K562 (cell line): ENCODE results near the gene PDCL3. TPM values are rescaled to one million over a fixed set of nuclear protein-coding genes. Genes with fewer than 3 reads are reported as not detected.

Experiments
- ATAC-seq: fragments of 200-7000 bp; cut with Tn5 transposase; 3 replicates; pipeline ENCODE4 v1.9.1; 2020; ENCODE audit warnings: moderate library complexity
- BruUV-seq: library from RNA; stranded (reverse); fragments of 400-500 nt; replicated peaks from 2 replicates; lab custom pipeline; 2021; lab: Mats Ljungman, UMichigan
- CTCF ChIA-PET: fragments of 300-600 bp; formaldehyde crosslinking; extraction: SDS; loops from one replicate; lab custom pipeline; 2021; ENCODE audit warnings: low intra/inter-chr PET ratio; lab: Yijun Ruan, JAX
- POLR2A ChIA-PET: fragments of 300-600, 350-650 bp; sonication (Branson Sonifier 250); formaldehyde crosslinking; extraction: SDS; loops from one replicate; lab custom pipeline; 2021; ENCODE audit warnings: antibody characterized with exemption, inconsistent platforms; lab: Yijun Ruan, JAX
- DNase-seq, 4 experiments: peaks; one replicate each; pipeline versions ENCODE4 v3.0.0 to v3.0.0-alpha.2; 2011 to 2018; ENCODE audit warnings: low spot score in 3 of 4, mixed read lengths in 3 of 4; ENCODE audit errors: extremely low read depth in 1 of 4
- FAIRE-seq: peaks from 2 replicates; lab custom pipeline; 2011; peaks lifted over from hg19 to GRCh38; lab: Jason Lieb, UNC
- H2AFZ ChIP-seq: 2 replicates; pipeline ENCODE4 v1.6.0; 2011; ENCODE audit warnings: low read depth, low read length, control low read depth, inconsistent platforms
- H3K27ac ChIP-seq: fragments of 200-600 bp; 3 replicates; pipeline ENCODE4 v1.8.0; 2011; ENCODE audit warnings: low read depth, mild to moderate bottlenecking, control low read depth, inconsistent platforms, low read length, moderate library complexity, mixed read lengths; ENCODE audit errors: extremely low read depth
- H3K27me3 ChIP-seq, 2 experiments: fragments of 300-600 bp in 1 of 2; 2 replicates in 1 of 2; 3 replicates in 1 of 2; pipeline versions ENCODE4 v1.6.0 to v1.8.0; 2011; ENCODE audit warnings: inconsistent platforms in 2 of 2, low read length in 2 of 2, mild to moderate bottlenecking in 1 of 2, mixed read lengths in 1 of 2, moderate library complexity in 1 of 2; ENCODE audit not compliant: control insufficient read depth in 2 of 2, insufficient read depth in 2 of 2
- H3K36me3 ChIP-seq: fragments of 300-600 bp; 3 replicates; pipeline ENCODE4 v1.8.0; 2011; ENCODE audit warnings: mild to moderate bottlenecking, low read length, inconsistent platforms; ENCODE audit not compliant: control insufficient read depth, insufficient read depth
- H3K4me1 ChIP-seq, 2 experiments: fragments of 200-600 bp in 1 of 2; replicated peaks in 1 of 2; 2 replicates in 1 of 2; 3 replicates in 1 of 2; pipeline versions ENCODE4 v1.5.1 to v1.8.0; 2011; ENCODE audit warnings: inconsistent platforms in 2 of 2, low read length in 2 of 2, mild to moderate bottlenecking in 1 of 2, mixed read lengths in 1 of 2, moderate library complexity in 1 of 2; ENCODE audit not compliant: control insufficient read depth in 2 of 2, insufficient read depth in 2 of 2
- H3K4me2 ChIP-seq: 2 replicates; pipeline ENCODE4 v1.6.1; 2011; ENCODE audit warnings: low read length, control low read depth, inconsistent platforms, mixed read lengths; ENCODE audit not compliant: insufficient read depth
- H3K4me3 ChIP-seq: fragments of 200-600 bp; sonication (generic), shearing (Covaris generic); 2 replicates; pipeline ENCODE4 v1.5.1; 2016; ENCODE audit warnings: control low read depth, inconsistent platforms
- H3K79me2 ChIP-seq: fragments of 200-600 bp; 3 replicates; pipeline ENCODE4 v1.8.0; 2011; ENCODE audit warnings: low read length, inconsistent platforms; ENCODE audit not compliant: control insufficient read depth, insufficient read depth
- H3K9ac ChIP-seq, 2 experiments: 2 replicates each; pipeline versions ENCODE4 v1.6.0 to v1.6.1; 2011; ENCODE audit warnings: low read depth in 2 of 2, low read length in 2 of 2, control low read depth in 1 of 2, inconsistent platforms in 1 of 2, mild to moderate bottlenecking in 1 of 2, mixed read lengths in 1 of 2; ENCODE audit not compliant: insufficient read depth in 1 of 2
- H3K9me1 ChIP-seq: one replicate; pipeline ENCODE4 v1.6.0; 2011; ENCODE audit warnings: inconsistent platforms, mild to moderate bottlenecking, low read length, moderate library complexity; ENCODE audit not compliant: control insufficient read depth, insufficient read depth
- H3K9me3 ChIP-seq: replicated peaks from 2 replicates; pipeline ENCODE4 v1.5.1; 2011; ENCODE audit warnings: low read depth, low read length, inconsistent platforms; ENCODE audit not compliant: control insufficient read depth, insufficient read depth
- H4K20me1 ChIP-seq: replicated peaks from 2 replicates; pipeline ENCODE4 v1.6.1; 2011; ENCODE audit warnings: low read length, inconsistent platforms, mixed read lengths; ENCODE audit not compliant: control insufficient read depth, insufficient read depth
- ARID1B ChIP-seq: fragments of 450-650 bp; IDR thresholded peaks from 2 replicates; pipeline ENCODE4 v1.6.1; 2016; ENCODE audit warnings: antibody characterized with exemption, mild to moderate bottlenecking, inconsistent platforms
- BRCA1 ChIP-seq, 2 experiments: fragments of 450-650 bp in 1 of 2; sonication (generic) in 1 of 2; formaldehyde crosslinking in 1 of 2; IDR thresholded peaks; 2 replicates each; pipeline versions ENCODE4 v1.5.0 to v1.6.1; 2017 to 2020; ENCODE audit warnings: mild to moderate bottlenecking in 1 of 2, missing genetic modification reagents in 1 of 2
- CEBPB ChIP-seq: fragments of 450-650 bp; IDR thresholded peaks from 2 replicates; pipeline ENCODE4 v1.6.1; 2016; ENCODE audit warnings: missing genetic modification characterization, missing compliant biosample characterization
- DIDO1 ChIP-seq: fragments of 450-650 bp; IDR thresholded peaks from 2 replicates; pipeline ENCODE4 v1.6.1; 2016; ENCODE audit warnings: low read depth, missing biosample characterization, missing genetic modification characterization
- DPF2 ChIP-seq: fragments of 450-650 bp; IDR thresholded peaks from 2 replicates; pipeline ENCODE4 v1.6.1; 2016
- EP300 ChIP-seq: IDR thresholded peaks from 2 replicates; pipeline ENCODE4 v1.6.1; 2012; ENCODE audit warnings: low read length, improper control_type of control experiment
- EP400 ChIP-seq: fragments of 450-650 bp; IDR thresholded peaks from 2 replicates; pipeline ENCODE4 v1.6.1; 2017; ENCODE audit warnings: antibody characterized with exemption, mild to moderate bottlenecking, moderate library complexity
- LEF1 ChIP-seq: fragments of 450-650 bp; IDR thresholded peaks from 2 replicates; pipeline ENCODE4 v1.6.1; 2016; ENCODE audit warnings: mild to moderate bottlenecking
- SMARCA4 ChIP-seq: fragments of 450-650 bp; IDR thresholded peaks from 2 replicates; pipeline ENCODE4 v1.6.1; 2016
- SOX6 ChIP-seq: fragments of 450-650 bp; IDR thresholded peaks from 2 replicates; pipeline ENCODE4 v1.6.1; 2014; ENCODE audit warnings: mild to moderate bottlenecking
- SREBF1 ChIP-seq: fragments of 150-350 bp; IDR thresholded peaks from 2 replicates; pipeline ENCODE4 v1.6.1; 2014; ENCODE audit warnings: antibody characterized with exemption, low read depth, low read length, borderline replicate concordance
- TAL1 ChIP-seq: fragments of 450-650 bp; IDR thresholded peaks from 2 replicates; pipeline ENCODE4 v1.6.1; 2016; ENCODE audit warnings: mild to moderate bottlenecking
- TOE1 ChIP-seq, 2 experiments: fragments of 450-650 bp in 1 of 2; sonication (generic) in 1 of 2; formaldehyde crosslinking in 1 of 2; IDR thresholded peaks; 2 replicates each; pipeline versions ENCODE4 v1.7.1 to v1.8.0; 2016 to 2022; ENCODE audit warnings: borderline replicate concordance in 2 of 2, mild to moderate bottlenecking in 2 of 2, antibody characterized with exemption in 1 of 2, inconsistent platforms in 1 of 2, low read depth in 1 of 2, missing genetic modification reagents in 1 of 2, moderate library complexity in 1 of 2
- TRIM24 ChIP-seq, 2 experiments: fragments of 450-650 bp; IDR thresholded peaks; 2 replicates each; pipeline ENCODE4 v1.6.1; 2016
- ZNF12 ChIP-seq: sonication (generic); formaldehyde crosslinking; IDR thresholded peaks from 2 replicates; pipeline ENCODE4 v1.4.0; 2020; ENCODE audit warnings: mild to moderate bottlenecking, missing genetic modification reagents
- ZNF165 ChIP-seq: fragments of 250-450 bp; sonication (Bioruptor Pico); IDR thresholded peaks from 2 replicates; pipeline ENCODE4 v1.4.0; 2020; ENCODE audit warnings: borderline replicate concordance
- ZNF212 ChIP-seq: fragments of 450-650 bp; formaldehyde crosslinking; IDR thresholded peaks from 2 replicates; pipeline ENCODE4 v1.4.0; 2020; ENCODE audit warnings: mild to moderate bottlenecking
- ZNF668 ChIP-seq: fragments of 250-450 bp; sonication (Bioruptor Pico); IDR thresholded peaks from 2 replicates; pipeline ENCODE4 v1.8.0; 2022; ENCODE audit warnings: mild to moderate bottlenecking, inconsistent platforms
- ZNF764 ChIP-seq: fragments of 250-450 bp; sonication (Bioruptor Pico); IDR thresholded peaks from 2 replicates; pipeline ENCODE4 v1.4.0; 2020; ENCODE audit warnings: low read depth, mild to moderate bottlenecking, moderate library complexity
- WGBS: fragments of 100-300 bp; shearing (Covaris generic); methylation state at CpG from one replicate; pipeline ENCODE4 v1.1.6; 2016; ENCODE audit warnings: low coverage, mixed read lengths; ENCODE audit not compliant: insufficient coverage; ENCODE audit errors: missing lambda C conversion rate; 5-methylcytosine and 5-hydroxymethylcytosine counted together
- in situ Hi-C: fragments of 300-500 bp; cut with MboI; formaldehyde crosslinking; loops from 4 replicates; pipeline ENCODE4 v1.15.0; 2018; ENCODE audit warnings: inconsistent platforms, mixed read lengths
- intact Hi-C: fragments of 100-400 bp; cut with micrococcal nuclease; formaldehyde crosslinking; loops from 2 replicates; pipeline ENCODE4 v1.14.2; 2022
- polyA plus RNA-seq, 8 experiments: library from polyadenylated mRNA; depleted of rRNA in 4 of 8; stranded (reverse) in 5 of 8; unstranded in 3 of 8; fragments of >200 nt; fragmentation: Nextera tagmentation in 2 of 8; fragmentation: Illumina TruSeq in 1 of 8; extraction: Ambion mirVana in 2 of 8; extraction: Trizol in 1 of 8; gene quantifications; 2 replicates each; pipeline versions ENCODE4 v1.2.1 to v1.2.3, GENCODE V29; 2011 to 2014; ENCODE audit warnings: inconsistent platforms in 1 of 8, missing spikeins in 1 of 8
- total RNA-seq, 7 experiments: library from RNA; depleted of rRNA in 6 of 7; stranded (reverse); fragments of >200 nt in 6 of 7; fragmentation: Illumina TruSeq in 2 of 7; extraction: Trizol in 2 of 7; gene quantifications; 2 replicates each; pipeline versions ENCODE4 v1.2.1 to v1.2.3, GENCODE V29; 2011 to 2021; ENCODE audit warnings: low replicate concordance in 1 of 7
- TF ChIP-seq, protein P1 (sequence below): fragments of 450-650 bp; IDR thresholded peaks from 2 replicates; pipeline ENCODE4 v1.6.1; 2016; ENCODE audit warnings: missing biosample characterization, missing genetic modification characterization
- TF ChIP-seq, protein P2 (sequence below), 2 experiments: fragments of 200-800 bp in 1 of 2; sonication (Bioruptor generic) in 1 of 2; sonication (generic) in 1 of 2; formaldehyde crosslinking in 1 of 2; IDR thresholded peaks in 1 of 2; conservative IDR thresholded peaks in 1 of 2; 2 replicates each; pipeline versions ENCODE4 v1.5.0 to v1.6.1; 2016 to 2020; ENCODE audit warnings: missing compliant biosample characterization in 1 of 2, missing genetic modification characterization in 1 of 2, missing genetic modification reagents in 1 of 2

Gene PDCL3
- total and polyA plus RNA-seq, 9 of the 15 experiments (the other 6 are each of a cell fraction or from before 2014, with no cell fraction given) = 16.6 to 76.7 (median 26.9) TPM

DNA sequence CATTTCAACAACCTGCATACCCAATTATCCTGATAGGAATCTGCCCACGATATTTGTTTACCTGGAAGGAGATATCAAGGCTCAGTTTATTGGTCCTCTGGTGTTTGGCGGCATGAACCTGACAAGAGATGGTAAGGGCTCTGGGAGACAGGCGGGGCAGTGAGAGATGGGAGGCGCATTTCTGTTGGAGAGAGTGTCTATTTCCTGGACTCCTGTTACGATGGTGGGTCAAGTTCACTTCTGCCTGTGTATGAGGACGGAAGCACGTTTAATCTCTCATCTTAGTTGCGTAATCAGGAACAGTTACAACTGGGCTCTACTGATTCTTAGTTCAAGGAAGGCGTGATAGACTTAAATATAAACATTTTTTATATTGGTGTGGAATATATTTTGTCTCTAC lies 8.9 kb downstream of the PDCL3 start:
- CTCF ChIA-PET = no interaction called here
- TF ChIP-seq CEBPB (tag) (peak; percentile 99), LEF1 (peak; percentile 23; the same call in 1 of the 2 replicates), ZNF212 (CRISPR knock-in tag) (no peak), ZNF12 (no peak), SMARCA4 (0 out of 2 replicates have a peak, but pooled peaks have one; percentile 19), TAL1 (no peak), SOX6 (no peak), BRCA1 (IDR thresholded peaks at IDR 0.05) (no peak), BRCA1 (CRISPR knock-in tag; IDR thresholded peaks at IDR 0.05) (no peak), ARID1B (peak; percentile 46), TRIM24 (IDR thresholded peaks at IDR 0.05) (peak in 1 of 2 experiments; percentile 65; a peak in 3 of 4 replicates), DIDO1 (tag) (no peak), DPF2 (no peak), ZNF668 (CRISPR knock-in tag) (no peak), ZNF764 (CRISPR knock-in tag) (no peak), EP300 (peak; percentile 29; the same call in 1 of the 2 replicates), ZNF165 (CRISPR knock-in tag) (no peak), SREBF1 (no peak), EP400 (peak; percentile 29; the same call in 1 of the 2 replicates), TOE1 (IDR thresholded peaks at IDR 0.05; ENCODE audit: borderline replicate concordance) (no peak), TOE1 (CRISPR knock-in tag; IDR thresholded peaks at IDR 0.05; ENCODE audit: borderline replicate concordance, low read depth) (no peak)
- TF ChIP-seq, protein P1, sequence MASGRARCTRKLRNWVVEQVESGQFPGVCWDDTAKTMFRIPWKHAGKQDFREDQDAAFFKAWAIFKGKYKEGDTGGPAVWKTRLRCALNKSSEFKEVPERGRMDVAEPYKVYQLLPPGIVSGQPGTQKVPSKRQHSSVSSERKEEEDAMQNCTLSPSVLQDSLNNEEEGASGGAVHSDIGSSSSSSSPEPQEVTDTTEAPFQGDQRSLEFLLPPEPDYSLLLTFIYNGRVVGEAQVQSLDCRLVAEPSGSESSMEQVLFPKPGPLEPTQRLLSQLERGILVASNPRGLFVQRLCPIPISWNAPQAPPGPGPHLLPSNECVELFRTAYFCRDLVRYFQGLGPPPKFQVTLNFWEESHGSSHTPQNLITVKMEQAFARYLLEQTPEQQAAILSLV (tag) = peak; percentile 63; the same call in 1 of the 2 replicates
- TF ChIP-seq, protein P2, sequence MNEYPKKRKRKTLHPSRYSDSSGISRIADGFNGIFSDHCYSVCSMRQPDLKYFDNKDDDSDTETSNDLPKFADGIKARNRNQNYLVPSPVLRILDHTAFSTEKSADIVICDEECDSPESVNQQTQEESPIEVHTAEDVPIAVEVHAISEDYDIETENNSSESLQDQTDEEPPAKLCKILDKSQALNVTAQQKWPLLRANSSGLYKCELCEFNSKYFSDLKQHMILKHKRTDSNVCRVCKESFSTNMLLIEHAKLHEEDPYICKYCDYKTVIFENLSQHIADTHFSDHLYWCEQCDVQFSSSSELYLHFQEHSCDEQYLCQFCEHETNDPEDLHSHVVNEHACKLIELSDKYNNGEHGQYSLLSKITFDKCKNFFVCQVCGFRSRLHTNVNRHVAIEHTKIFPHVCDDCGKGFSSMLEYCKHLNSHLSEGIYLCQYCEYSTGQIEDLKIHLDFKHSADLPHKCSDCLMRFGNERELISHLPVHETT (CRISPR knock-in tag; conservative IDR thresholded peaks at IDR 0.05 in 1 of 2, IDR thresholded peaks at IDR 0.05 in 1 of 2) = peak in 1 of 2 experiments; percentile 53; a peak in 1 of 4 replicates

More for the DNA sequence above, 8.9 kb downstream of the PDCL3 start:
- H3K9ac ChIP-seq = no peak overlapping the region
- no peaks in the 10 kb centered on the region for H3K79me2 ChIP-seq
- BruUV-seq = no TSS peak
- peak overlapping the region; percentile 43; the same call in 1 of the 2 replicates for H3K4me2 ChIP-seq
- no peaks in the 10 kb centered on the region for H4K20me1 ChIP-seq
- WGBS = 18% methylated on average over 9 of the region's 9 CpGs
- ATAC-seq (peak; percentile 87), DNase-seq (peak in 2 of 4 experiments; percentile 32 to 53), FAIRE-seq (peak; percentile 59)
- intact Hi-C loops (no loop called here), in situ Hi-C loops (no loop called here)
- H3K9me1 ChIP-seq = no peaks in the 10 kb centered on the region
- no peaks in the 10 kb centered on the region for H3K27me3 ChIP-seq
- peaks cover 0 to 6% of the 10 kb centered on the region in 2 experiments; a peak in 2 of 5 replicates for H3K4me1 ChIP-seq
- POLR2A ChIA-PET = interaction anchor here (0.6 to 1.5 kb wide), 2 partner anchors 9 kb away, joined by 3 to 5 read pairs; partner anchors contain the start of gene PDCL3
- H3K36me3 ChIP-seq = peaks cover 48% of the 10 kb centered on the region; the same call in 2 of the 3 replicates
- peak overlapping the region; percentile 72 for H2AFZ ChIP-seq
- H3K9me3 ChIP-seq = no peaks in the 10 kb centered on the region
- H3K27ac ChIP-seq = peak overlapping the region; percentile 4; the same call in 1 of the 3 replicates
- H3K4me3 ChIP-seq = no peak overlapping the region
